Activated T-cell treated with anti-CD3 and anti-CD28 coated beads, Interleukin-2, amount 50 U/mL, for 72 hours (primary cell): Measurements from ENCODE around the gene TUBB3. TPM values are rescaled to one million over a fixed set of nuclear protein-coding genes. Genes with fewer than 3 reads are reported as not detected.

ENCODE experiments used
- ATAC-seq, 2 donors: fragments of 150-1000 bp; cut with Tn5 transposase; replicated peaks in 1 of 2; 2 replicates each; pipeline ENCODE4 v1.10.0; 2021; ENCODE audit warnings: moderate library complexity in 2 of 2, mild to moderate bottlenecking in 1 of 2
- DNase-seq, 2 donors: peaks; one replicate each; pipeline ENCODE4 v3.0.0; 2021 to 2022; ENCODE audit warnings: mixed read lengths in 1 of 2
- H3K27ac Mint-ChIP-seq: one replicate; pipeline ENCODE4 v1.8.0; 2022; ENCODE audit warnings: mild to moderate bottlenecking, moderate library complexity, mixed read lengths
- H3K27me3 Mint-ChIP-seq: one replicate; pipeline ENCODE4 v1.8.0; 2022; ENCODE audit warnings: low read depth, mixed read lengths
- H3K36me3 Mint-ChIP-seq, 2 donors: one replicate each; pipeline ENCODE4 v1.8.0; 2022; ENCODE audit warnings: mixed read lengths in 2 of 2, mild to moderate bottlenecking in 1 of 2; ENCODE audit not compliant: insufficient read depth in 2 of 2
- H3K4me1 Mint-ChIP-seq: one replicate; pipeline ENCODE4 v1.8.0; 2022; ENCODE audit warnings: low read depth, mixed read lengths
- H3K4me3 Mint-ChIP-seq, 2 donors: one replicate each; pipeline ENCODE4 v1.8.0; 2022; ENCODE audit warnings: mild to moderate bottlenecking in 2 of 2, mixed read lengths in 2 of 2, moderate library complexity in 2 of 2
- H3K9me3 Mint-ChIP-seq, 2 donors: one replicate each; pipeline ENCODE4 v1.8.0; 2022; ENCODE audit warnings: mixed read lengths in 2 of 2
- total RNA-seq, 2 donors: library from RNA; stranded (reverse); gene quantifications; one replicate each; pipeline ENCODE4 v1.2.3, GENCODE V29; 2022

The TUBB3 gene
- total RNA-seq, 2 donors from 2014 or later, result 1.3 to 2.7 TPM

DNA sequence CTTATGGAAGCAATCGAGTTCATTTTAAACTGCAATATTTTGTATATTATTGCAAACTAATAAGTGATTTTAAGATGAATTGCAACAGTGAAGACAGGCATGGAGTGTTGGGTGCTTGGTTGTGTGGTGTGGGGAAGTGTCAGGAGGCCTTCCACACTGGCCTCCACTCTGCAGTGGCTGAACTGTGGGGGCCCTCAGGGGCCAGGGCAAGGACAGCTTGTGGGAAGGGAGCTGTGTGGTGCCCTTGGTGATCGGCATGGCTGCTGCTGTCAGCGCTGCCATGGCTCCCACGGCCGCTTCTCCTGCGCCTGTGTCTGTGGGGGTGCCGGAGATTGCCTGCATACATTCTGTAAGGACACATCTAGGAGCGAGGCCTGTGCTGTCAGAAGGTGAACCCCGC lies 30.5 kb upstream of the TUBB3 start:
- Mint-ChIP-seq H3K27me3 (no peaks in the 10 kb centered on the region), H3K27ac (no peak overlapping the region)
- no peak for ATAC-seq

DNA sequence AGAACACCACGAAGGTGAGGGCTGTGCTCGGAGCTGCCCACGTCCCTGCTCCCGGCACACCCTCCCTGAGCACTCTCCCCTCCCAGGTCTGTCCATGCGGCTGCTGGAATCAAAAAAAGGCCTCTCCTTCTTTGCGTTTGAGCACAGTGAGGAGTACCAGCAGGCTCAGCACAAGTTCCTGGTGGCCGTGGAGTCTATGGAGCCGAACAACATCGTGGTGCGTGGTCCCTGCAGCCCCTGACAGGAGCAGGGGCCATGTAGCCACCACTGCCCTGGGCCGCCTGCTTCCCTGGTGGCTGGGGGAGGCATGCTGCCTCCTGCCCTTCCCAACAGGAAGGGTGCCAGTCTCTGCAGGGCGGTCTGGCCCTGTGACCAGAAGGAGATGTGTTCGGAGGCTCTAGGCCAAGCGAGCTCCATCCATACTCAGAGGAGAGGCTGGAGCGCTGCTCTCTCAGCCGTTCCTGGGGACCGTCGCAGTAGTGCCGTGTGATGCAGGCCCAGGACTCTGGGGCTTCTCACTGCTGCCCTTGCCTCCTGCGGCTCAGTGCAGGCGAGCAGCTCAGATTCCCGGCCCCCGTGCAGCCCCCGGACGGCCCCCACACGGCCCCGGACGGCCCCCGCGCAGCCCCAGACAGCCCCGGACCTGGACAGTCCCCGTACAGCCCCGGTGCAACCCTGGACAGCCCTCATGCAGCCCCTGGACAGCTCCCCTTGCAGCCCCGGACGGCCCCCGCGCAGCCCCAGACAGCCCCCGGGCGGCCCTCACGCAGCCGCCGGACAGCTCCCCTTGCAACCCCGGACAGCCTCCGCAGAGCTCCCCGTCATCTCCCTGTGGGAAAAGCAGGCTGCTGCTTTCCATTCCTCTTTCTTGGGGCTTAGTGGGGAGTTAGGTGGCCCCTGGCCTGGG lies 29.2 kb upstream of the TUBB3 start:
- DNase-seq, result no peak
- Mint-ChIP-seq H3K36me3 (peaks cover 6 to 20% of the 10 kb centered on the region in 2 donors), H3K27me3 (no peaks in the 10 kb centered on the region), H3K4me3 (no peak overlapping the region), H3K4me1 (peaks cover 12% of the 10 kb centered on the region), H3K9me3 (no peaks in the 10 kb centered on the region), H3K27ac (no peak overlapping the region)
- no peak for ATAC-seq

More for the DNA sequence above, 30.5 kb upstream of the TUBB3 start:
- DNase-seq, result no peak
- no peak overlapping the region for H3K4me3 Mint-ChIP-seq
- H3K4me1 Mint-ChIP-seq, result peaks cover 12% of the 10 kb centered on the region
- H3K9me3 Mint-ChIP-seq, result no peaks in the 10 kb centered on the region
- peaks cover 4 to 17% of the 10 kb centered on the region in 2 donors for H3K36me3 Mint-ChIP-seq

DNA sequence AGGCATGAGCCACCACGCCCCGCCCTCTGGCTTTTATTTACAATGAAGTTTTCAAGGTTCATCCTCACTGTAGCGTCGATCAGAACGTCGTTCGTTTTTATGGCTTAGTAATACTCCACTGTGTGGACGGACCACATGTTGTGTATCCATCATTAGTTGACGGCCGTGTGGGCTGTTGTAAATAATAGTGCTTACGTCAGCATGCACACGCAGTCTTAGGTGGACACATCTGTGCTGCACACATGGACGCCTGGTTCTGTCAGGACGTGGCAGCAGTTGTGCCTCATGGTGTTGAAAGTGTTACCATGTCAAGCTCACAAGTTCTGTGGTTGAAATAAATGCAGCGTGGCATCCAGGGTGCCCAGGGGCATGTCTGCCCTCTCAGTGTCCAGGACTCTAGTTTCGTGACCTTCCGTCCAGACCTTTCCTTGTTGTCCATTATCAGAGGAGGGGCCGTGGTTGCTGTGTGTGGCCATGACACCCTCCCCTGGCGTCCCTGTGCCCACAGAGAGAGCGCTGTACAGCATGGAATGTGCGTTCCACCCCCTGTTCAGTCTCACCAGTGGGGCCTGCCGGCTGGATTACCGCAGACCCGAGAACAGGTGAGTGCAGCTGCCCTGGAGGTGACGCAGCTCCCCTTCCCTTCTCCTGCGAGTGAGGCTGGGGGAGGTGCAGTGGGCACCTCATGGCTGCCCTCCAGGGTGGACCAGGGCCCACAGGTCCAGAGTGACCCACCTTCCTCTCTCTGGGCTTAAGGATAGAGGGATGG lies 27.5 kb upstream of the TUBB3 start:
- ATAC-seq, result no peak
- Mint-ChIP-seq H3K9me3 (no peaks in the 10 kb centered on the region), H3K4me3 (no peak overlapping the region), H3K27ac (no peak overlapping the region), H3K27me3 (no peaks in the 10 kb centered on the region), H3K36me3 (peaks cover 10 to 15% of the 10 kb centered on the region in 2 donors), H3K4me1 (peaks cover 5% of the 10 kb centered on the region)
- DNase-seq, result no peak

DNA sequence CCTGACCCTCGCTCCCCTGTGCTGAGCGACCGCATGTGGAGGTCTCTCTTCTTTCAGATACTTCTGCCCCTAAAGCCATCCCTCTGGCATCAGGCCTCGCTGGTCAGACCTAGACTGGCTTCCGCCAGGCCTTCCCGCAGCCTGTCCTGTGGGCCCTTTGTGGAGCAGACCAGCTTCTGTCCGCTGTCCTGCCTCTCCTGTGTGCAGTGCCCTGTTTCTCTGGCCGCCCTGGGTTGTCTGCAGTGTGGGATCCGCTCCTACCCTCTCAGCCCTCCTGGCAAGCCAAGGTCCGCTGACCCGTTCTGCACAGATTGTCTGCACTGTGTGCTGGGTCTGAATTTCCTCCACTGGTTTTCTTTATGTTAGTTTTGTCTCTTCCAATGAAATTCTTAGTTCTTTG lies 25.9 kb upstream of the TUBB3 start:
- H3K27me3 Mint-ChIP-seq, result no peaks in the 10 kb centered on the region
- H3K4me3 Mint-ChIP-seq, result no peak overlapping the region
- no peaks in the 10 kb centered on the region for H3K9me3 Mint-ChIP-seq
- H3K4me1 Mint-ChIP-seq, result no peaks in the 10 kb centered on the region
- H3K36me3 Mint-ChIP-seq, result peaks cover 7 to 13% of the 10 kb centered on the region in 2 donors
- DNase-seq (no peak), ATAC-seq (no peak)
- H3K27ac Mint-ChIP-seq, result no peak overlapping the region

DNA sequence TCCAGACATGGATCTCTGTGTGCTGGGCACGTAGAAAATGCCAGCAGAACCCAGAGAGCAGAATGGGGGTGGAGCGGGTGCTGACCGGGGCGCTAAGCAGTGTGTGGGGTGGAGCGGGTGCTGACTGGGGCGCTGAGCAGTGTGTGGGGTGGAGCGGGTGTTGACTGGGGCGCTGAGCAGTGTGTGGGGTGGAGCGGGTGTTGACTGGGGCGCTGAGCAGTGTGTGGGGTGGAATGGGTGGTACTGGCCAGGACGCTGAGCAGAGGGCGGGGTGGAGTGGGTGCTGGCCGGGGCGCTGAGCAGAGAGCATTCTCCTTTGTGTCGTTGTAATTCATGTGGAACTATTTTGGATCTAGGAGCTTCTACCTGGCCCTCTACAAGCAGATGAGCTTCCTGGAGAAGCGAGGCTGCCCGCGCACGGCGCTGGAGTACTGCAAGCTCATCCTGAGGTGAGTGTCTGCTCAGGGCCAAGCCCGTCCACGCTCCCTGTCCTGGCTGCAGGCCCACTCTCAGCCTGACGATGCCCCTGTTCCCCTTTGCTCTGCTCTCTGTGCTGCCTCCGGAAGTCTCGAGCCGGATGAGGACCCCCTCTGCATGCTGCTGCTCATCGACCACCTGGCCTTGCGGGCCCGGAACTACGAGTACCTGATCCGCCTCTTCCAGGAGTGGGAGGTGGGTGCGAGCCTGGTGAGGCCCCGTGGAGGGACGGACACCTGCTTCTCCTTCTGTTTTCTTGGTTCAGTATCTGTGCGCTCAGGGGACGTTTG lies 24.8 kb upstream of the TUBB3 start:
- no peaks in the 10 kb centered on the region for H3K9me3 Mint-ChIP-seq
- no peak for ATAC-seq
- no peak overlapping the region for H3K27ac Mint-ChIP-seq
- DNase-seq, result no peak
- no peaks in the 10 kb centered on the region for H3K27me3 Mint-ChIP-seq
- no peak overlapping the region for H3K4me3 Mint-ChIP-seq
- H3K4me1 Mint-ChIP-seq, result no peaks in the 10 kb centered on the region
- H3K36me3 Mint-ChIP-seq, result peaks cover 7 to 13% of the 10 kb centered on the region in 2 donors

DNA sequence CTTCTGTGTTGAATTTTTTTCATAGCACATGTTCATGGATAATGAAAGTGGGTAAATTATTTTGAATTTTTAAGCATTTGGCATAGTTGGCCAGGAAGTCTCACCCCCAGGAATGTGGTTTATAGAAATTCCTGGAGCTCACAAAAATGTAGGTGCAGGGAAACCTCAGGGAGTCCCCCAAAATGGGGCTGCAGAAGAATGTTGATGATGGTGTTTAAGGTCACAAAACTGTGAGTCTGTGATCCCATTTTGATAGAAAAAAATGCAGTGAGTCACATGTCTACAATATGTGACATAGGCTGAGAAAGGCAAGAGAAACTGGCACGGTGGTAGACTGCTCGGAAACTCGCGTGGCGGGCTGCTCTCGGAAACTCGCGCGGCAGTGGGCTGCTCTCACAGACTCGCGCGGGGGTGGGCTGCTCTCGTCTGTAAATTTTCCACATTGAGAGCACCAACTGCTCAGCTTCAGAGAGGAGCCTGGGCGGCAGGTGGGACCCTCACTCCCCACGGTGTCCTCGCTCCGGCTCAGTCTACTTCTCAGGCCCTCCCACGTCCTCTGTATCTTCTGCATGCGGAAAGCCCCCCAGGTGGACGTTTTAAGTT lies 23.2 kb upstream of the TUBB3 start:
- no peak overlapping the region for H3K4me3 Mint-ChIP-seq
- H3K4me1 Mint-ChIP-seq, result no peaks in the 10 kb centered on the region
- DNase-seq (no peak), ATAC-seq (no peak)
- peaks cover 7 to 13% of the 10 kb centered on the region in 2 donors for H3K36me3 Mint-ChIP-seq
- H3K9me3 Mint-ChIP-seq, result no peaks in the 10 kb centered on the region
- H3K27ac Mint-ChIP-seq, result no peak overlapping the region
- H3K27me3 Mint-ChIP-seq, result no peaks in the 10 kb centered on the region

DNA sequence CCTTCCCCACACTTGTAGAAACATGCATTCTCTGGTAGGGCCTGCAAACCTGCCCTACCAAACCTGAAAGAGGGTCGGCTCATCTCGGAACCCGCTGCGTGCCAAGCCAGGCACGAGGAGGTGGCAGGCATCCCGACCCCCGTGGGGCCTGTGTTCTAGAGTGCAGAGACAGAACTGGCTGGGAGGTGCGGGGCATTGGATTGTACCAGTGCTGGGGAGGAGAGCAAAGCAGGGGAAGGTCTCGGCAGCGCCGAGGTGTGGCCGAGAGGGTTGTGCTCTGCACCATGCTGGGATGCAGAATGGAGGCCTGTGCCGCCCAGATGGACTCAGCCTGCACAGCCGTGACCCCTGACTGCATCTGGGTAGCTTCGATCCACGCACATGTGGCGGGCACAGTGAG lies 22.3 kb upstream of the TUBB3 start:
- no peaks in the 10 kb centered on the region for H3K27me3 Mint-ChIP-seq
- H3K27ac Mint-ChIP-seq, result no peak overlapping the region
- peaks cover 5 to 13% of the 10 kb centered on the region in 2 donors for H3K36me3 Mint-ChIP-seq
- no peaks in the 10 kb centered on the region for H3K4me1 Mint-ChIP-seq
- ATAC-seq (no peak), DNase-seq (no peak)
- no peaks in the 10 kb centered on the region for H3K9me3 Mint-ChIP-seq
- no peak overlapping the region for H3K4me3 Mint-ChIP-seq

DNA sequence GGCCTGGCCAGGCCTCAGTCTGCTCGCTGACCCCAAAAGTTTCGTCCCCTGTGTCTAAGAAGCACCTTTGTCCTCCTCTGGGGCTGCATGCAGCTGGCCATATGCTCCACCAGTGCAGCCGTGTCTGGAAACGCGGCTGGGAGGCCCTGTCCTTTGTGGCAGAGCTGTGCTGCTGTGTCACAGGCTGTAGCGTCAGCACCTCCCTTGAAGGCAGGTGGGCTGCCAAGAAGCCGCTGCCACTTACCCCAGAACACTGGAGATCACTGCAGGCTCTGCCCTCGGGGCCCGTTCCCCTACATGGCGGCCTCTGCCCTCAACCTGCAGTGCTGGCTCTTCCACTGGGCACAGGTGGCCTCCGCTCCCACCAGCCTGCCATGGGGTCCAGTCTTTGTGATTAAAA lies 20.2 kb upstream of the TUBB3 start:
- ATAC-seq (no peak), DNase-seq (no peak)
- Mint-ChIP-seq H3K4me1 (no peaks in the 10 kb centered on the region), H3K4me3 (no peak overlapping the region), H3K27ac (no peak overlapping the region), H3K9me3 (no peaks in the 10 kb centered on the region), H3K36me3 (peaks cover 5 to 7% of the 10 kb centered on the region in 2 donors), H3K27me3 (no peaks in the 10 kb centered on the region)

DNA sequence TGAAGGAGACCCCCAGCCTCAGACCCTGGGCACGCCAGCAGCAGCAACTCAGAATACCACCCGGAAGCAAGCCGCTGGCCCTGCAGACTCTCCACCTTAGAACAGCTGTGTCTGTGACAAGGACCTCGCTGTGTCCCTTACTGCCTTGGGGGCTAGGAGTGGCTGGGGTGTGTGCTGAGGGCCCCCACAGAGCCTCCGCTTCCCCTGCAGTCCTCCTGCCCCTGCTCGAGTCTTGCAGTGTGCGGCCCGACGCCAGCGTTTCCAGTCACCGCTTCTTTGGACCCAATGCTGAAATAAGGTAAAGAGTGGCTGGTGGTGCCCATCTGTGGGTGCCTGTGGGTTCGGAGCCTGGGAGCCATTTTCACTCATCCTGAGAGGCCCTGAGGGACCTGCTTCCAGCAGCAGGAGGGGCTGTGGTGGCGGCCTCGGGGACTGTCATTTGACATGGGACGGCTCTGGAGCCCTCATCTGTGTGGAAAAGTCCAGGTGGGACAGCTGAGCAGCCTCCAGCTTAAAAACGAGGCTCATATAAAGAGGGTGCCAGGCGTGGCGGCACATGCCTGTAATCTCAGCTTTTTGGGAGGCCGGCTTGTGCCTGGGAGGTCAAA lies 19.1 kb upstream of the TUBB3 start:
- H3K27ac Mint-ChIP-seq, result no peak overlapping the region

DNA sequence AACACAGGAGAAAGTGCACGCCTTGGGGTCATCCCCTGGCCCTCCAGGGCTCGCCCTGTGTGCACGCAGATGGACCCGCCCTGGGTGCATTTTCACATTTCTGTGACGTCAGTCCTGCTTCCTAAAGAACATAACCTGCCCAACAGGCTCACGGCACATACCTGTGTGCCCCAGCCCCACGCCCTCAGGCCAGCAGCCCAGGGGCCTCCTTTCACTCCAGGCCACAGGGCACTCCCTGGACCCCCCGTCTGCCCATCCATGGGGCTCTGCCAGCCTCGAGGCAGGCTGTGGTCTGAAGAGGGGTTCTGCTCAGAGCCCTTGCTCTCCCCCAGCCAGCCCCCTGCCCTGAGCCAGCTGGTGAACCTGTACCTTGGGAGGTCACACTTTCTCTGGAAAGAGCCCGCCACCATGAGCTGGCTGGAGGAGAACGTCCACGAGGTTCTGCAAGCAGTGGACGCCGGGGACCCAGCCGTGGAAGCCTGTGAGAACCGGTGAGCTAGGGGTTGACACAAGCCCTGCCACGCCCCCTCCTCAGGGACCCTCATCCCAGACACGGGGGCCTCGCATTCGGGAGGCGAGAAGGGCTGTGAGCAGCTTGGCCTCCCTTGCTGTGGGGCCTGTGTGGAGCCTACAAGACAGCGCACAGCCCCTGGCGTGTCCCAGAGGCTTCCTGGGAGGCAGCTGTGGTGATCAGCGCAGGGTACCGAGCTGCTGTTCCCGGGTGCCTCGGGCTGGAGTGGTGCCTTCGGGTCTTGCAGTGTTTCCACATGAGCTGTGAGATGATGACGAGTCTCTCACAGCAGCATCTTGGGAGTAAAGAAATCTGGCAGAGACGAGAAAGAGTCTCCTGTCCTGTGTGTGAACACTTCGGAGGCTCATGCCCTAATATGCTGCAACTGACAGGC lies 18.3 kb upstream of the TUBB3 start:
- ATAC-seq, result peak in 1 of 2 donors; percentile 16
- Mint-ChIP-seq H3K4me3 (no peak overlapping the region), H3K9me3 (no peaks in the 10 kb centered on the region), H3K27me3 (no peaks in the 10 kb centered on the region), H3K4me1 (no peaks in the 10 kb centered on the region), H3K27ac (no peak overlapping the region), H3K36me3 (peaks cover under 1 to 4% of the 10 kb centered on the region in 2 donors)
- no peak for DNase-seq

More for the DNA sequence above, 19.1 kb upstream of the TUBB3 start:
- H3K27me3 Mint-ChIP-seq, result no peaks in the 10 kb centered on the region
- ATAC-seq (no peak), DNase-seq (no peak)
- H3K4me3 Mint-ChIP-seq, result no peak overlapping the region
- no peaks in the 10 kb centered on the region for H3K9me3 Mint-ChIP-seq
- H3K36me3 Mint-ChIP-seq, result peaks cover 3% of the 10 kb centered on the region in 2 donors
- H3K4me1 Mint-ChIP-seq, result no peaks in the 10 kb centered on the region

DNA sequence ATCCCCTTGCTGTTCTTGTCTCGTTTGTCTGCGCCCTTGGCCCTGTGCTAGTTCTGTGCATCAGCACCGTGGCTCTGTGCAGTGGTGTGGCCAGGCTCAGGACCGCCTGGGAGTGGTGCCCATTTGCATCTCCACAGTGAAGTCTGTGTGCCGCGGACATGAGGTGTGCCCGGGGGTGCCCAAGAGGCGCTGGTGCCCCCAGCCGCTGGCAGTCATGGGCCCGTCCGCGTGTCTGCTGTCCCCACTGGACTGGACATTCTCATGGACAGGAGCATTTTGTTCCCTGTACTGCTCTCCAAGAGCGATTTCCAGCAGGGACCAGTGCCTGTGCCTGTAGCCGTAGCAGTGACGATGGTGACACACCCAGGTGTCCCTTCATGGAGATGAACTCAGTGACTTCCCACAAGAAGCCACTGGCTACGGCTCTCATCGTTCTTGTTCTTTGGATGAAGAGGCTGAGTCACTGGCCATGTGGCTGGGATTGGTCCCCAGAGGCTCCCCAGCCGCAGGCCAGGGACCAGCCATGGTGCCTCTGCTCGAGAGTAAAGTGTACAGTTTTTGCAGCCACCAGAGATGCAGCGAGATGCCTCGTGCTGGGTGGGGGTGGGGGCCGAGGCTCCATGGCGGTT lies 17.5 kb upstream of the TUBB3 start:
- peaks cover 0 to 5% of the 10 kb centered on the region in 2 donors for H3K36me3 Mint-ChIP-seq

More for the DNA sequence above, 17.5 kb upstream of the TUBB3 start:
- ATAC-seq (no peak), DNase-seq (no peak)
- no peaks in the 10 kb centered on the region for H3K27me3 Mint-ChIP-seq
- H3K9me3 Mint-ChIP-seq, result no peaks in the 10 kb centered on the region
- no peak overlapping the region for H3K4me3 Mint-ChIP-seq
- H3K27ac Mint-ChIP-seq, result no peak overlapping the region
- no peaks in the 10 kb centered on the region for H3K4me1 Mint-ChIP-seq
